Lung microvascular endothelial cell (primary cell): ENCODE data around the gene IFT52. TPM values are rescaled to one million over a fixed set of nuclear protein-coding genes. Genes with fewer than 3 reads are reported as not detected.

Experiments
- DNase-seq, 2 donors: peaks; one replicate each; pipeline versions ENCODE4 v3.0.0 to v3.0.0-alpha.2; 2010; ENCODE audit warnings: low read depth in 2 of 2
- total RNA-seq: library from RNA; depleted of rRNA; stranded (reverse); fragments of >200 nt; gene quantifications from 2 replicates; pipeline ENCODE4 v1.2.1, GENCODE V29; 2014

Gene IFT52
- total RNA-seq = 26.8 and 27.7 TPM in 2 replicates

- peak; percentile 94 to 96 for DNase-seq
These were observed at the start of gene IFT52 for GRCh38 chr20:43590392-43591303. IFT52 (plus strand) TSS chr20:43590937; CDS start chr20:43594699, 3,762 bp downstream.

- DNase-seq = no peak
These were observed 49.5 kb upstream of the IFT52 start for GRCh38 chr20:43541214-43541613.

- no peak for DNase-seq
These were observed 48.6 kb upstream of the IFT52 start for GRCh38 chr20:43542161-43542560.

GRCh38 chr20:43542674-43543073 lies 48.1 kb upstream of the IFT52 start:
- DNase-seq = no peak

- DNase-seq = no peak
These were observed 47.6 kb upstream of the IFT52 start for GRCh38 chr20:43543138-43543537.

GRCh38 chr20:43544501-43544900 lies 46.2 kb upstream of the IFT52 start:
- no peak for DNase-seq

- no peak for DNase-seq
These were observed 44.7 kb upstream of the IFT52 start for GRCh38 chr20:43545837-43546578.

GRCh38 chr20:43548273-43548880 lies 42.4 kb upstream of the IFT52 start:
- DNase-seq = no peak

GRCh38 chr20:43549416-43550065 lies 41.2 kb upstream of the IFT52 start:
- DNase-seq = no peak

GRCh38 chr20:43550456-43550855 lies 40.3 kb upstream of the IFT52 start:
- no peak for DNase-seq

GRCh38 chr20:43554369-43554768 lies 36.4 kb upstream of the IFT52 start:
- no peak for DNase-seq

- DNase-seq = peak in 1 of 2 donors; percentile 44
These were observed 32.2 kb upstream of the IFT52 start, which contains the start of gene SGK2 for GRCh38 chr20:43558412-43559146. SGK2 (plus strand) TSS chr20:43559027; CDS start chr20:43566496, 7,469 bp downstream.

- no peak for DNase-seq
These were observed 31.4 kb upstream of the IFT52 start for GRCh38 chr20:43559147-43559987.

- no peak for DNase-seq
These were observed 29.8 kb upstream of the IFT52 start for GRCh38 chr20:43560974-43561373.

GRCh38 chr20:43563429-43563828 lies 27.3 kb upstream of the IFT52 start:
- no peak for DNase-seq

GRCh38 chr20:43563991-43564390 lies 26.7 kb upstream of the IFT52 start:
- DNase-seq = no peak

- no peak for DNase-seq
These were observed 26.3 kb upstream of the IFT52 start for GRCh38 chr20:43564455-43564854.

- no peak for DNase-seq
These were observed 25.6 kb upstream of the IFT52 start for GRCh38 chr20:43564993-43565757.

- no peak for DNase-seq
These were observed 25.0 kb upstream of the IFT52 start for GRCh38 chr20:43565758-43566104.
